ENCODE data around the gene ALDH1A3.

DNA sequence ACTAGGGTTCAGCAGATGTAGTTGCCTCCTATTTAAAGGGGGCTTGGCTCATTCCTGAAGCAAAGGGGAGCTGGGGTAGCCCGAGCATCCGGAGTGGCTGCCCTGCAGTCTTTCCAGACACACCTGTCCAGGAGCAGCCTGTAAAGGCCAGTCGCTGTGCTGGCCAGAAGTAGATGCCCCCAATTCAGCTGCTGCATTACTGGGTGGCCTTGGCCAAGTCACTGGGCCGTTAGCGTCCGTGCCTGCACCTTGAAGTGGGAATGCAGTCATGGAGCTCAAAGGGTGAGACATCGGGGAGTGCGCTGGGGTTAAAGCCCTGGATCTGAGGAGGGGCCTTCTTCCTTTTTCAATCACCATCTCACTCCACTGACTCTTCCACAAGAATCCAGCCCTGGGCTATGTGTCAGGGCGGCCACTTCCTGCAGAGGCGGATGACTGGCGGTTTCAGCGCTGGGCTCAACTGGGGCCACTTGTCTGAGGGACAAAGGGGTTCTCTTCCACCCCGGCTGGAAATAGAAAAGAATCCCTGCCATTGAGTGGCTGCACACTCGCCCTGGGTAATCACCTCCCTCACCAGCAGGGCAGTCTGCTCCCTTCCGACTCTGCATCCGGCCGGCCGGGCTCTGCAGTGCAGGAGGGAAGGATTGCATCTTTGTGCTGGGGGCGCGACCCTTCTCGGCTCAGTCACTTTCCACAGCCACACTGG lies 11.8 kb downstream of the ALDH1A3 start:
- TF ChIP-seq, protein P1, sequence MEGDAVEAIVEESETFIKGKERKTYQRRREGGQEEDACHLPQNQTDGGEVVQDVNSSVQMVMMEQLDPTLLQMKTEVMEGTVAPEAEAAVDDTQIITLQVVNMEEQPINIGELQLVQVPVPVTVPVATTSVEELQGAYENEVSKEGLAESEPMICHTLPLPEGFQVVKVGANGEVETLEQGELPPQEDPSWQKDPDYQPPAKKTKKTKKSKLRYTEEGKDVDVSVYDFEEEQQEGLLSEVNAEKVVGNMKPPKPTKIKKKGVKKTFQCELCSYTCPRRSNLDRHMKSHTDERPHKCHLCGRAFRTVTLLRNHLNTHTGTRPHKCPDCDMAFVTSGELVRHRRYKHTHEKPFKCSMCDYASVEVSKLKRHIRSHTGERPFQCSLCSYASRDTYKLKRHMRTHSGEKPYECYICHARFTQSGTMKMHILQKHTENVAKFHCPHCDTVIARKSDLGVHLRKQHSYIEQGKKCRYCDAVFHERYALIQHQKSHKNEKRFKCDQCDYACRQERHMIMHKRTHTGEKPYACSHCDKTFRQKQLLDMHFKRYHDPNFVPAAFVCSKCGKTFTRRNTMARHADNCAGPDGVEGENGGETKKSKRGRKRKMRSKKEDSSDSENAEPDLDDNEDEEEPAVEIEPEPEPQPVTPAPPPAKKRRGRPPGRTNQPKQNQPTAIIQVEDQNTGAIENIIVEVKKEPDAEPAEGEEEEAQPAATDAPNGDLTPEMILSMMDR (IDR thresholded peaks at IDR 0.05) = no peak
- TF ChIP-seq GABPB1 (CRISPR knock-in tag; IDR thresholded peaks at IDR 0.05) = no peak
- TF ChIP-seq, protein P2, sequence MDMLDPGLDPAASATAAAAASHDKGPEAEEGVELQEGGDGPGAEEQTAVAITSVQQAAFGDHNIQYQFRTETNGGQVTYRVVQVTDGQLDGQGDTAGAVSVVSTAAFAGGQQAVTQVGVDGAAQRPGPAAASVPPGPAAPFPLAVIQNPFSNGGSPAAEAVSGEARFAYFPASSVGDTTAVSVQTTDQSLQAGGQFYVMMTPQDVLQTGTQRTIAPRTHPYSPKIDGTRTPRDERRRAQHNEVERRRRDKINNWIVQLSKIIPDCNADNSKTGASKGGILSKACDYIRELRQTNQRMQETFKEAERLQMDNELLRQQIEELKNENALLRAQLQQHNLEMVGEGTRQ (CRISPR knock-in tag; IDR thresholded peaks at IDR 0.05) = no peak
- no peak for TF ChIP-seq TEAD1 (CRISPR knock-in tag; IDR thresholded peaks at IDR 0.05)
- TF ChIP-seq HMGA2 (CRISPR knock-in tag; IDR thresholded peaks at IDR 0.05) = no peak
- TF ChIP-seq, protein P3, sequence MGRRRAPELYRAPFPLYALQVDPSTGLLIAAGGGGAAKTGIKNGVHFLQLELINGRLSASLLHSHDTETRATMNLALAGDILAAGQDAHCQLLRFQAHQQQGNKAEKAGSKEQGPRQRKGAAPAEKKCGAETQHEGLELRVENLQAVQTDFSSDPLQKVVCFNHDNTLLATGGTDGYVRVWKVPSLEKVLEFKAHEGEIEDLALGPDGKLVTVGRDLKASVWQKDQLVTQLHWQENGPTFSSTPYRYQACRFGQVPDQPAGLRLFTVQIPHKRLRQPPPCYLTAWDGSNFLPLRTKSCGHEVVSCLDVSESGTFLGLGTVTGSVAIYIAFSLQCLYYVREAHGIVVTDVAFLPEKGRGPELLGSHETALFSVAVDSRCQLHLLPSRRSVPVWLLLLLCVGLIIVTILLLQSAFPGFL (CRISPR knock-in tag; IDR thresholded peaks at IDR 0.05; ENCODE audit: borderline replicate concordance) = no peak
- TF ChIP-seq FOXJ3 (CRISPR knock-in tag; IDR thresholded peaks at IDR 0.05; ENCODE audit: borderline replicate concordance) = no peak
- TF ChIP-seq, protein P4, sequence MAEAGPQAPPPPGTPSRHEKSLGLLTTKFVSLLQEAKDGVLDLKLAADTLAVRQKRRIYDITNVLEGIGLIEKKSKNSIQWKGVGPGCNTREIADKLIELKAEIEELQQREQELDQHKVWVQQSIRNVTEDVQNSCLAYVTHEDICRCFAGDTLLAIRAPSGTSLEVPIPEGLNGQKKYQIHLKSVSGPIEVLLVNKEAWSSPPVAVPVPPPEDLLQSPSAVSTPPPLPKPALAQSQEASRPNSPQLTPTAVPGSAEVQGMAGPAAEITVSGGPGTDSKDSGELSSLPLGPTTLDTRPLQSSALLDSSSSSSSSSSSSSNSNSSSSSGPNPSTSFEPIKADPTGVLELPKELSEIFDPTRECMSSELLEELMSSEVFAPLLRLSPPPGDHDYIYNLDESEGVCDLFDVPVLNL (CRISPR knock-in tag; IDR thresholded peaks at IDR 0.05; ENCODE audit: borderline replicate concordance, low read depth) = no peak
- TF ChIP-seq, protein P5, sequence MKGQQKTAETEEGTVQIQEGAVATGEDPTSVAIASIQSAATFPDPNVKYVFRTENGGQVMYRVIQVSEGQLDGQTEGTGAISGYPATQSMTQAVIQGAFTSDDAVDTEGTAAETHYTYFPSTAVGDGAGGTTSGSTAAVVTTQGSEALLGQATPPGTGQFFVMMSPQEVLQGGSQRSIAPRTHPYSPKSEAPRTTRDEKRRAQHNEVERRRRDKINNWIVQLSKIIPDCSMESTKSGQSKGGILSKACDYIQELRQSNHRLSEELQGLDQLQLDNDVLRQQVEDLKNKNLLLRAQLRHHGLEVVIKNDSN (CRISPR knock-in tag; IDR thresholded peaks at IDR 0.05) = no peak
